CD14-positive monocyte (primary cell): Measurements from ENCODE around the gene SRSF7. TPM values are rescaled to one million over a fixed set of nuclear protein-coding genes. Genes with fewer than 3 reads are reported as not detected.
"Not testable (repeated sequence)": the region's sequence is repeated elsewhere in the genome, so short reads cannot be mapped to it uniquely, and the experiment has no call there.

Experiments used
- DNase-seq, 3 donors: peaks; one replicate each; pipeline ENCODE4 v3.0.0-alpha.2; 2011 to 2022
- H2AFZ ChIP-seq: 2 replicates; pipeline ENCODE4 v1.6.0; 2012; ENCODE audit warnings: mild to moderate bottlenecking, low read depth, low read length, inconsistent platforms; ENCODE audit not compliant: insufficient read depth, poor library complexity, severe bottlenecking
- H3K27ac ChIP-seq, 2 donors: 1 replicate in 1 of 2; 2 replicates in 1 of 2; pipeline ENCODE4 v1.5.1; 2012 to 2013; ENCODE audit warnings: low read length in 2 of 2, control low read depth in 1 of 2, inconsistent platforms in 1 of 2, low read depth in 1 of 2, mild to moderate bottlenecking in 1 of 2
- H3K27me3 ChIP-seq, 2 donors: one replicate each; pipeline versions ENCODE4 v1.6.0 to v1.6.1; 2011 to 2013; ENCODE audit warnings: low read length in 2 of 2; ENCODE audit not compliant: control insufficient read depth in 2 of 2, insufficient read depth in 2 of 2
- H3K36me3 ChIP-seq, 2 donors: replicated peaks in 1 of 2; 1 replicate in 1 of 2; 2 replicates in 1 of 2; pipeline versions ENCODE4 v1.5.1 to v1.6.1; 2012 to 2013; ENCODE audit warnings: low read length in 2 of 2, control low read depth in 1 of 2, inconsistent platforms in 1 of 2, mild to moderate bottlenecking in 1 of 2; ENCODE audit not compliant: insufficient read depth in 2 of 2, control insufficient read depth in 1 of 2
- H3K4me1 ChIP-seq, 2 donors: 1 replicate in 1 of 2; 2 replicates in 1 of 2; pipeline versions ENCODE4 v1.5.1 to v1.6.1; 2012 to 2013; ENCODE audit warnings: low read length in 2 of 2, control low read depth in 1 of 2, inconsistent platforms in 1 of 2, mild to moderate bottlenecking in 1 of 2, moderate library complexity in 1 of 2; ENCODE audit not compliant: insufficient read depth in 2 of 2, control insufficient read depth in 1 of 2
- H3K4me2 ChIP-seq: replicated peaks from 2 replicates; pipeline ENCODE3; 2012; ENCODE audit warnings: low read length, moderate library complexity, mild to moderate bottlenecking; ENCODE audit not compliant: poor library complexity, severe bottlenecking; ENCODE audit errors: extremely low read depth
- H3K4me3 ChIP-seq, 3 experiments: fragments of 200-600 bp in 1 of 3; sonication (generic) in 1 of 3; replicated peaks in 1 of 3; 1 replicate in 2 of 3; 2 replicates in 1 of 3; pipeline ENCODE4 v1.5.1; 2011 to 2013; ENCODE audit warnings: low read length in 3 of 3, mild to moderate bottlenecking in 3 of 3, control low read depth in 2 of 3, low read depth in 2 of 3, inconsistent platforms in 1 of 3, moderate library complexity in 1 of 3
- H3K79me2 ChIP-seq: 2 replicates; pipeline ENCODE4 v1.6.0; 2012; ENCODE audit warnings: mild to moderate bottlenecking, control low read depth, inconsistent platforms, low read length, moderate library complexity; ENCODE audit not compliant: insufficient read depth
- H3K9ac ChIP-seq: 2 replicates; pipeline ENCODE4 v1.6.0; 2017; ENCODE audit warnings: low read length, mild to moderate bottlenecking; ENCODE audit not compliant: insufficient read depth, poor library complexity, severe bottlenecking
- H3K9me3 ChIP-seq, 2 donors: replicated peaks in 1 of 2; 1 replicate in 1 of 2; 2 replicates in 1 of 2; pipeline versions ENCODE4 v1.5.1 to v1.6.1; 2012 to 2013; ENCODE audit warnings: low read length in 2 of 2, control low read depth in 1 of 2; ENCODE audit not compliant: control insufficient read depth in 1 of 2, insufficient read depth in 1 of 2
- H4K20me1 ChIP-seq: 2 replicates; pipeline ENCODE4 v1.6.0; 2012; ENCODE audit warnings: mild to moderate bottlenecking, low read length, control low read depth, moderate library complexity; ENCODE audit not compliant: insufficient read depth
- H3K27ac Mint-ChIP-seq, 7 donors: one replicate each; pipeline ENCODE4 v1.8.0; 2020; ENCODE audit warnings: mild to moderate bottlenecking in 7 of 7, mixed read lengths in 7 of 7, moderate library complexity in 6 of 7, inconsistent platforms in 2 of 7
- H3K27me3 Mint-ChIP-seq, 3 donors: one replicate each; pipeline ENCODE4 v1.8.0; 2021 to 2022; ENCODE audit warnings: low read depth in 3 of 3, mild to moderate bottlenecking in 3 of 3, mixed read lengths in 3 of 3, moderate library complexity in 3 of 3, inconsistent platforms in 1 of 3
- H3K36me3 Mint-ChIP-seq, 2 donors: one replicate each; pipeline ENCODE4 v1.8.0; 2020; ENCODE audit warnings: mixed read lengths in 2 of 2, inconsistent platforms in 1 of 2, mild to moderate bottlenecking in 1 of 2
- H3K4me1 Mint-ChIP-seq: one replicate; pipeline ENCODE4 v1.8.0; 2020; ENCODE audit warnings: mild to moderate bottlenecking, mixed read lengths
- H3K4me3 Mint-ChIP-seq, 2 donors: one replicate each; pipeline ENCODE4 v1.8.0; 2020; ENCODE audit warnings: mild to moderate bottlenecking in 2 of 2, mixed read lengths in 2 of 2, moderate library complexity in 1 of 2
- H3K9me3 Mint-ChIP-seq, 7 donors: one replicate each; pipeline ENCODE4 v1.8.0; 2020 to 2022; ENCODE audit warnings: mixed read lengths in 7 of 7, mild to moderate bottlenecking in 6 of 7, moderate library complexity in 6 of 7, inconsistent platforms in 2 of 7
- WGBS: methylation state at CpG from one replicate; pipeline ENCODE4 v1.1.5; 2013; ENCODE audit warnings: missing lambda C conversion rate; ENCODE audit not compliant: insufficient coverage; 5-methylcytosine and 5-hydroxymethylcytosine counted together
- intact Hi-C, 2 donors: fragments of 100-400 bp; cut with micrococcal nuclease; formaldehyde crosslinking; loops; one replicate each; pipeline versions ENCODE4 v1.15.0 to v1.15.1; 2023
- polyA plus RNA-seq, 3 donors: library from polyadenylated mRNA; depleted of rRNA in 1 of 3; unstranded in 2 of 3; stranded (reverse) in 1 of 3; fragments of 300-500 nt in 2 of 3; fragments of >200 nt in 1 of 3; fragmentation: Illumina TruSeq in 2 of 3; gene quantifications; 1 replicate in 2 of 3; 2 replicates in 1 of 3; pipeline ENCODE4 v1.2.3, GENCODE V29; 2012 to 2021
- TF ChIP-seq, protein P1 (sequence below): fragments of 200-600 bp; IDR thresholded peaks from one replicate; pipeline ENCODE4 v1.8.0; 2022; ENCODE audit warnings: antibody characterized with exemption, mild to moderate bottlenecking

SRSF7 gene
- polyA plus RNA-seq, 3 donors = 226 to 299 (median 246) TPM

DNA sequence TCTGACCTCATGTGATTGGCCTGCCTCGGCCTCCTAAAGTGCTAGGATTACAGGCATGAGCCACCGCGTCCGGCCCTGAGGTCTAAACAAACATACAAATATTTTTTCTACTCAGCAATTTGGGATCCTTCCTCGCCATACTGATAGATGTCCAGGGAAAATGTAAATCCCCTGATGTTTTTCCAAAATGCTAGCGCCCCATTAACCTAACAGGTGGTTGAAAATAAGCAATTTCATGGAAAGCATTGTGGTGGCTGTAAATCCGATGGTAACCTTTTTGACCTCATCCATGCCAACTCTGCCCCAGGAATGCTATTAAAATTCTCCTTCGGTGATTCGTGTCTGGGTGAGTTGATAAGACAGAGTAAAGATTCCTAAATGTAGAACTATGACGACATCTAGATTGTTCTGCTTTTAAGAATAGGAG is 46.1 kb upstream of the SRSF7 start:
- no peaks in the 10 kb centered on the region for H3K9me3 ChIP-seq
- Mint-ChIP-seq H3K27ac (no peak overlapping the region), H3K9me3 (peaks cover 0 to 3% (median 0%) of the 10 kb centered on the region in 7 donors), H3K4me1 (no peaks in the 10 kb centered on the region), H3K36me3 (peaks cover 28 to 41% of the 10 kb centered on the region in 2 donors), H3K27me3 (no peaks in the 10 kb centered on the region), H3K4me3 (no peak overlapping the region)
- no peak overlapping the region for H2AFZ ChIP-seq
- TF ChIP-seq, protein P1, sequence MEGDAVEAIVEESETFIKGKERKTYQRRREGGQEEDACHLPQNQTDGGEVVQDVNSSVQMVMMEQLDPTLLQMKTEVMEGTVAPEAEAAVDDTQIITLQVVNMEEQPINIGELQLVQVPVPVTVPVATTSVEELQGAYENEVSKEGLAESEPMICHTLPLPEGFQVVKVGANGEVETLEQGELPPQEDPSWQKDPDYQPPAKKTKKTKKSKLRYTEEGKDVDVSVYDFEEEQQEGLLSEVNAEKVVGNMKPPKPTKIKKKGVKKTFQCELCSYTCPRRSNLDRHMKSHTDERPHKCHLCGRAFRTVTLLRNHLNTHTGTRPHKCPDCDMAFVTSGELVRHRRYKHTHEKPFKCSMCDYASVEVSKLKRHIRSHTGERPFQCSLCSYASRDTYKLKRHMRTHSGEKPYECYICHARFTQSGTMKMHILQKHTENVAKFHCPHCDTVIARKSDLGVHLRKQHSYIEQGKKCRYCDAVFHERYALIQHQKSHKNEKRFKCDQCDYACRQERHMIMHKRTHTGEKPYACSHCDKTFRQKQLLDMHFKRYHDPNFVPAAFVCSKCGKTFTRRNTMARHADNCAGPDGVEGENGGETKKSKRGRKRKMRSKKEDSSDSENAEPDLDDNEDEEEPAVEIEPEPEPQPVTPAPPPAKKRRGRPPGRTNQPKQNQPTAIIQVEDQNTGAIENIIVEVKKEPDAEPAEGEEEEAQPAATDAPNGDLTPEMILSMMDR = no peak
- H4K20me1 ChIP-seq = no peaks in the 10 kb centered on the region
- H3K4me3 ChIP-seq = no peak overlapping the region
- DNase-seq = no peak
- WGBS = 100% methylated on average over 1 of the region's 10 CpGs
- H3K27ac ChIP-seq = no peak overlapping the region
- peaks cover 11 to 34% of the 10 kb centered on the region in 2 donors for H3K36me3 ChIP-seq
- no peaks in the 10 kb centered on the region for H3K79me2 ChIP-seq
- no peak overlapping the region for H3K9ac ChIP-seq
- peaks cover 2 to 3% of the 10 kb centered on the region in 2 donors for H3K4me1 ChIP-seq
- intact Hi-C loops = no loop called here
- no peak overlapping the region for H3K4me2 ChIP-seq
- no peaks in the 10 kb centered on the region for H3K27me3 ChIP-seq

DNA sequence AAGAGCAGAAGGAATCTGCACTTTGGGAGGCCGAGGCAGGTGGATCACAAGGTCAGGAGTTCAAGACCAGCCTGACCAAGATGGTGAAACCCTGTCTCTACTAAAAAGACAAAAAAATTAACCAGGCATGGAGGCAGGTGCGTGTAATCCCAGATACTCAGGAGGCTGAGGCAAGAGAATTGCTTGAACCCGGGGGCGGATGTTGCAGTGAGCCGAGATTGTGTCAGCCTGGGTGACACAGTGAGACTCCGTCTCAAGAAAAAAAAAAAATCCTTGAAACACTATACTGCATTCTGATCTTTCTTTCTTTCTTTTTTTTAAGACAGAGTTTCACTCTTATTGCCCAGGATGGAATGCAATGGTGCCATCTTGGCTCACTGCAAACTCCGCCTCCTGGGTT is 43.9 kb upstream of the SRSF7 start:
- H3K79me2 ChIP-seq, H3K4me2 ChIP-seq, H3K9me3 ChIP-seq, H4K20me1 ChIP-seq, H3K4me3 Mint-ChIP-seq, H3K27ac Mint-ChIP-seq, H3K27ac ChIP-seq, H2AFZ ChIP-seq, H3K9me3 Mint-ChIP-seq, H3K4me1 Mint-ChIP-seq, H3K27me3 Mint-ChIP-seq, intact Hi-C loops, H3K27me3 ChIP-seq, H3K9ac ChIP-seq, DNase-seq, H3K4me3 ChIP-seq: not testable (repeated sequence)
- H3K36me3 Mint-ChIP-seq = peaks cover 19 to 27% of the 10 kb centered on the region in 2 donors
- 100% methylated on average over 5 of the region's 7 CpGs for WGBS
- peaks cover 11 to 15% of the 10 kb centered on the region in 2 donors for H3K4me1 ChIP-seq
- peaks cover 11 to 21% of the 10 kb centered on the region in 2 donors for H3K36me3 ChIP-seq
